CD14-positive monocyte (primary cell): ENCODE data around the gene NHS. TPM values are rescaled to one million over a fixed set of nuclear protein-coding genes. Genes with fewer than 3 reads are reported as not detected.

Source experiments
- DNase-seq, 3 donors: peaks; one replicate each; pipeline ENCODE4 v3.0.0-alpha.2; 2011 to 2022
- H2AFZ ChIP-seq: 2 replicates; pipeline ENCODE4 v1.6.0; 2012; ENCODE audit warnings: mild to moderate bottlenecking, low read depth, low read length, inconsistent platforms; ENCODE audit not compliant: insufficient read depth, poor library complexity, severe bottlenecking
- H3K27ac ChIP-seq, 2 donors: 1 replicate in 1 of 2; 2 replicates in 1 of 2; pipeline ENCODE4 v1.5.1; 2012 to 2013; ENCODE audit warnings: low read length in 2 of 2, control low read depth in 1 of 2, inconsistent platforms in 1 of 2, low read depth in 1 of 2, mild to moderate bottlenecking in 1 of 2
- H3K27me3 ChIP-seq, 2 donors: one replicate each; pipeline versions ENCODE4 v1.6.0 to v1.6.1; 2011 to 2013; ENCODE audit warnings: low read length in 2 of 2; ENCODE audit not compliant: control insufficient read depth in 2 of 2, insufficient read depth in 2 of 2
- H3K36me3 ChIP-seq, 2 donors: replicated peaks in 1 of 2; 1 replicate in 1 of 2; 2 replicates in 1 of 2; pipeline versions ENCODE4 v1.5.1 to v1.6.1; 2012 to 2013; ENCODE audit warnings: low read length in 2 of 2, control low read depth in 1 of 2, inconsistent platforms in 1 of 2, mild to moderate bottlenecking in 1 of 2; ENCODE audit not compliant: insufficient read depth in 2 of 2, control insufficient read depth in 1 of 2
- H3K4me1 ChIP-seq, 2 donors: 1 replicate in 1 of 2; 2 replicates in 1 of 2; pipeline versions ENCODE4 v1.5.1 to v1.6.1; 2012 to 2013; ENCODE audit warnings: low read length in 2 of 2, control low read depth in 1 of 2, inconsistent platforms in 1 of 2, mild to moderate bottlenecking in 1 of 2, moderate library complexity in 1 of 2; ENCODE audit not compliant: insufficient read depth in 2 of 2, control insufficient read depth in 1 of 2
- H3K4me2 ChIP-seq: replicated peaks from 2 replicates; pipeline ENCODE3; 2012; ENCODE audit warnings: low read length, moderate library complexity, mild to moderate bottlenecking; ENCODE audit not compliant: poor library complexity, severe bottlenecking; ENCODE audit errors: extremely low read depth
- H3K4me3 ChIP-seq, 3 experiments: fragments of 200-600 bp in 1 of 3; sonication (generic) in 1 of 3; replicated peaks in 1 of 3; 1 replicate in 2 of 3; 2 replicates in 1 of 3; pipeline ENCODE4 v1.5.1; 2011 to 2013; ENCODE audit warnings: low read length in 3 of 3, mild to moderate bottlenecking in 3 of 3, control low read depth in 2 of 3, low read depth in 2 of 3, inconsistent platforms in 1 of 3, moderate library complexity in 1 of 3
- H3K79me2 ChIP-seq: 2 replicates; pipeline ENCODE4 v1.6.0; 2012; ENCODE audit warnings: mild to moderate bottlenecking, control low read depth, inconsistent platforms, low read length, moderate library complexity; ENCODE audit not compliant: insufficient read depth
- H3K9ac ChIP-seq: 2 replicates; pipeline ENCODE4 v1.6.0; 2017; ENCODE audit warnings: low read length, mild to moderate bottlenecking; ENCODE audit not compliant: insufficient read depth, poor library complexity, severe bottlenecking
- H3K9me3 ChIP-seq, 2 donors: replicated peaks in 1 of 2; 1 replicate in 1 of 2; 2 replicates in 1 of 2; pipeline versions ENCODE4 v1.5.1 to v1.6.1; 2012 to 2013; ENCODE audit warnings: low read length in 2 of 2, control low read depth in 1 of 2; ENCODE audit not compliant: control insufficient read depth in 1 of 2, insufficient read depth in 1 of 2
- H4K20me1 ChIP-seq: 2 replicates; pipeline ENCODE4 v1.6.0; 2012; ENCODE audit warnings: mild to moderate bottlenecking, low read length, control low read depth, moderate library complexity; ENCODE audit not compliant: insufficient read depth
- H3K27ac Mint-ChIP-seq, 7 donors: one replicate each; pipeline ENCODE4 v1.8.0; 2020; ENCODE audit warnings: mild to moderate bottlenecking in 7 of 7, mixed read lengths in 7 of 7, moderate library complexity in 6 of 7, inconsistent platforms in 2 of 7
- H3K27me3 Mint-ChIP-seq, 3 donors: one replicate each; pipeline ENCODE4 v1.8.0; 2021 to 2022; ENCODE audit warnings: low read depth in 3 of 3, mild to moderate bottlenecking in 3 of 3, mixed read lengths in 3 of 3, moderate library complexity in 3 of 3, inconsistent platforms in 1 of 3
- H3K36me3 Mint-ChIP-seq, 2 donors: one replicate each; pipeline ENCODE4 v1.8.0; 2020; ENCODE audit warnings: mixed read lengths in 2 of 2, inconsistent platforms in 1 of 2, mild to moderate bottlenecking in 1 of 2
- H3K4me1 Mint-ChIP-seq: one replicate; pipeline ENCODE4 v1.8.0; 2020; ENCODE audit warnings: mild to moderate bottlenecking, mixed read lengths
- H3K4me3 Mint-ChIP-seq, 2 donors: one replicate each; pipeline ENCODE4 v1.8.0; 2020; ENCODE audit warnings: mild to moderate bottlenecking in 2 of 2, mixed read lengths in 2 of 2, moderate library complexity in 1 of 2
- H3K9me3 Mint-ChIP-seq, 7 donors: one replicate each; pipeline ENCODE4 v1.8.0; 2020 to 2022; ENCODE audit warnings: mixed read lengths in 7 of 7, mild to moderate bottlenecking in 6 of 7, moderate library complexity in 6 of 7, inconsistent platforms in 2 of 7
- CTCF ChIP-seq: fragments of 200-600 bp; IDR thresholded peaks from one replicate; pipeline ENCODE4 v1.8.0; 2022; ENCODE audit warnings: antibody characterized with exemption, mild to moderate bottlenecking
- WGBS: methylation state at CpG from one replicate; pipeline ENCODE4 v1.1.5; 2013; ENCODE audit warnings: missing lambda C conversion rate; ENCODE audit not compliant: insufficient coverage; 5-methylcytosine and 5-hydroxymethylcytosine counted together
- intact Hi-C, 2 donors: fragments of 100-400 bp; cut with micrococcal nuclease; formaldehyde crosslinking; loops; one replicate each; pipeline versions ENCODE4 v1.15.0 to v1.15.1; 2023
- polyA plus RNA-seq, 3 donors: library from polyadenylated mRNA; depleted of rRNA in 1 of 3; unstranded in 2 of 3; stranded (reverse) in 1 of 3; fragments of 300-500 nt in 2 of 3; fragments of >200 nt in 1 of 3; fragmentation: Illumina TruSeq in 2 of 3; gene quantifications; 1 replicate in 2 of 3; 2 replicates in 1 of 3; pipeline ENCODE4 v1.2.3, GENCODE V29; 2012 to 2021

Gene NHS
- polyA plus RNA-seq, 3 donors = 0.86 to 1.8 (median 1.3) TPM

GRCh38 chrX:17623750-17624149 lies 248.8 kb downstream of the NHS start:
- no peaks in the 10 kb centered on the region for H3K4me1 ChIP-seq
- no CpG with 5 or more reads among the region's 3 CpGs for whole genome bisulfite sequencing
- no peak for TF ChIP-seq CTCF
- Mint-ChIP-seq H3K9me3 (peaks cover 0 to 5% (median 3%) of the 10 kb centered on the region in 7 donors), H3K36me3 (no peaks in the 10 kb centered on the region), H3K27me3 (peaks cover 0 to 1% (median 0%) of the 10 kb centered on the region in 3 donors), H3K4me3 (no peak overlapping the region), H3K4me1 (peaks cover 9% of the 10 kb centered on the region), H3K27ac (no peak overlapping the region)
- no peaks in the 10 kb centered on the region for H3K79me2 ChIP-seq
- H2AFZ ChIP-seq = no peak overlapping the region
- H3K27me3 ChIP-seq = peaks cover 0 to 5% of the 10 kb centered on the region in 2 donors
- no peak overlapping the region for H3K9ac ChIP-seq
- intact Hi-C loops = no loop called here
- no peaks in the 10 kb centered on the region for H3K36me3 ChIP-seq
- DNase-seq = no peak
- H3K4me2 ChIP-seq = no peak overlapping the region
- H3K9me3 ChIP-seq = peaks cover 0 to 2% of the 10 kb centered on the region in 2 donors
- H4K20me1 ChIP-seq = no peaks in the 10 kb centered on the region
- H3K4me3 ChIP-seq = no peak overlapping the region
- no peak overlapping the region for H3K27ac ChIP-seq

- no peak for DNase-seq
- Histone ChIP-seq H4K20me1 (no peaks in the 10 kb centered on the region), H3K36me3 (no peaks in the 10 kb centered on the region), H3K27ac (no peak overlapping the region), H3K4me2 (no peak overlapping the region), H2AFZ (no peak overlapping the region), H3K4me3 (no peak overlapping the region), H3K4me1 (no peaks in the 10 kb centered on the region), H3K9me3 (no peaks in the 10 kb centered on the region), H3K9ac (no peak overlapping the region), H3K79me2 (no peaks in the 10 kb centered on the region), H3K27me3 (peaks cover 0 to 4% of the 10 kb centered on the region in 2 donors)
- Mint-ChIP-seq H3K4me1 (peaks cover 14% of the 10 kb centered on the region), H3K27ac (no peak overlapping the region), H3K4me3 (no peak overlapping the region), H3K27me3 (peaks cover 0 to 1% (median 0%) of the 10 kb centered on the region in 3 donors), H3K9me3 (peaks cover 0 to 2% (median 0%) of the 10 kb centered on the region in 7 donors), H3K36me3 (no peaks in the 10 kb centered on the region)
- WGBS = no CpG with 5 or more reads among the region's 1 CpG
- intact Hi-C loops = no loop called here
- no peak for TF ChIP-seq CTCF
These were observed 252.0 kb downstream of the NHS start for GRCh38 chrX:17627026-17627425.
